HL-60 (cell line): ENCODE data around the gene TMTC2.

Source experiments
- DNase-seq, 2 experiments: peaks; one replicate each; pipeline ENCODE4 v3.0.0-alpha.2; 2010 to 2020; ENCODE audit warnings: low read depth in 1 of 2, low spot score in 1 of 2
- H3K27ac ChIP-seq: fragments of 250-450 bp; sonication (Bioruptor Pico); replicated peaks from 2 replicates; pipeline ENCODE4 v1.5.1; 2020; ENCODE audit warnings: mild to moderate bottlenecking, moderate library complexity
- H3K27me3 ChIP-seq: fragments of 250-450 bp; sonication (Bioruptor Pico); 2 replicates; pipeline ENCODE4 v1.5.1; 2021; ENCODE audit warnings: mild to moderate bottlenecking, moderate library complexity; ENCODE audit not compliant: insufficient read depth, poor library complexity, severe bottlenecking
- H3K4me3 ChIP-seq: replicated peaks from 2 replicates; pipeline ENCODE4 v1.5.1; 2011; ENCODE audit warnings: mild to moderate bottlenecking, control low read depth, low read length; ENCODE audit not compliant: insufficient read depth
- GABPA ChIP-seq: IDR thresholded peaks from 2 replicates; pipeline ENCODE4 v1.6.1; 2012; ENCODE audit warnings: low read depth
- POLR2AphosphoS5 ChIP-seq: IDR thresholded peaks from 2 replicates; pipeline ENCODE4 v1.6.1; 2012; ENCODE audit warnings: low read depth
- SPI1 ChIP-seq: IDR thresholded peaks from 2 replicates; pipeline ENCODE4 v1.6.1; 2012; ENCODE audit warnings: low read depth, mild to moderate bottlenecking, borderline replicate concordance
- TF ChIP-seq, protein P1 (sequence below): IDR thresholded peaks from one replicate; pipeline ENCODE4 v1.5.1; 2011; ENCODE audit warnings: low read length, control low read depth, inconsistent platforms; ENCODE audit not compliant: insufficient read depth
- TF ChIP-seq, protein P2 (sequence below): IDR thresholded peaks from 2 replicates; pipeline ENCODE4 v1.6.1; 2012; ENCODE audit warnings: low read depth; ENCODE audit not compliant: insufficient replicate concordance

Gene TMTC2

DNA sequence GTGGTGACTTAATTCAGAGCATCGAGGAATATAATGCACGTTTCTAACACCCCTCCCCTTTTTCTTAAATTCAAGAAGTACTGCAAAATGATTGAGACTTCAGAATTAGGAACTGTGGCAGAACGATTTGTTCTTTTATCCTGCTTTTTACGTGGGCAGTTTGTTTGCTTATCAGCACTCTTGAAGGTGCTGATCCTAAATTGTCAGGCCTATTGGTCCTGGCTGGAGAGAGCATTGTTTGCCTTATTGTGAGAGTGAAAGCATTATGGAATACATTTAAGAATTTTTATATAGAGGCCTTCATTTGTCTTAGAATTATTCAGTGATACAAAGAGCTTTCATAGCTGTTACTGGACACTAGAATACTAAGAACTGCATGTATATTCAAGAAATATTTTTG is 59.1 kb downstream of the TMTC2 start:
- DNase-seq = no peak
- H3K27me3 ChIP-seq = no peaks in the 10 kb centered on the region
- H3K27ac ChIP-seq = no peak overlapping the region
- H3K4me3 ChIP-seq = no peak overlapping the region
- TF ChIP-seq GABPA = no peak
- TF ChIP-seq, protein P1, sequence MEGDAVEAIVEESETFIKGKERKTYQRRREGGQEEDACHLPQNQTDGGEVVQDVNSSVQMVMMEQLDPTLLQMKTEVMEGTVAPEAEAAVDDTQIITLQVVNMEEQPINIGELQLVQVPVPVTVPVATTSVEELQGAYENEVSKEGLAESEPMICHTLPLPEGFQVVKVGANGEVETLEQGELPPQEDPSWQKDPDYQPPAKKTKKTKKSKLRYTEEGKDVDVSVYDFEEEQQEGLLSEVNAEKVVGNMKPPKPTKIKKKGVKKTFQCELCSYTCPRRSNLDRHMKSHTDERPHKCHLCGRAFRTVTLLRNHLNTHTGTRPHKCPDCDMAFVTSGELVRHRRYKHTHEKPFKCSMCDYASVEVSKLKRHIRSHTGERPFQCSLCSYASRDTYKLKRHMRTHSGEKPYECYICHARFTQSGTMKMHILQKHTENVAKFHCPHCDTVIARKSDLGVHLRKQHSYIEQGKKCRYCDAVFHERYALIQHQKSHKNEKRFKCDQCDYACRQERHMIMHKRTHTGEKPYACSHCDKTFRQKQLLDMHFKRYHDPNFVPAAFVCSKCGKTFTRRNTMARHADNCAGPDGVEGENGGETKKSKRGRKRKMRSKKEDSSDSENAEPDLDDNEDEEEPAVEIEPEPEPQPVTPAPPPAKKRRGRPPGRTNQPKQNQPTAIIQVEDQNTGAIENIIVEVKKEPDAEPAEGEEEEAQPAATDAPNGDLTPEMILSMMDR = no peak
- TF ChIP-seq SPI1 = no peak
- TF ChIP-seq, protein P2, sequence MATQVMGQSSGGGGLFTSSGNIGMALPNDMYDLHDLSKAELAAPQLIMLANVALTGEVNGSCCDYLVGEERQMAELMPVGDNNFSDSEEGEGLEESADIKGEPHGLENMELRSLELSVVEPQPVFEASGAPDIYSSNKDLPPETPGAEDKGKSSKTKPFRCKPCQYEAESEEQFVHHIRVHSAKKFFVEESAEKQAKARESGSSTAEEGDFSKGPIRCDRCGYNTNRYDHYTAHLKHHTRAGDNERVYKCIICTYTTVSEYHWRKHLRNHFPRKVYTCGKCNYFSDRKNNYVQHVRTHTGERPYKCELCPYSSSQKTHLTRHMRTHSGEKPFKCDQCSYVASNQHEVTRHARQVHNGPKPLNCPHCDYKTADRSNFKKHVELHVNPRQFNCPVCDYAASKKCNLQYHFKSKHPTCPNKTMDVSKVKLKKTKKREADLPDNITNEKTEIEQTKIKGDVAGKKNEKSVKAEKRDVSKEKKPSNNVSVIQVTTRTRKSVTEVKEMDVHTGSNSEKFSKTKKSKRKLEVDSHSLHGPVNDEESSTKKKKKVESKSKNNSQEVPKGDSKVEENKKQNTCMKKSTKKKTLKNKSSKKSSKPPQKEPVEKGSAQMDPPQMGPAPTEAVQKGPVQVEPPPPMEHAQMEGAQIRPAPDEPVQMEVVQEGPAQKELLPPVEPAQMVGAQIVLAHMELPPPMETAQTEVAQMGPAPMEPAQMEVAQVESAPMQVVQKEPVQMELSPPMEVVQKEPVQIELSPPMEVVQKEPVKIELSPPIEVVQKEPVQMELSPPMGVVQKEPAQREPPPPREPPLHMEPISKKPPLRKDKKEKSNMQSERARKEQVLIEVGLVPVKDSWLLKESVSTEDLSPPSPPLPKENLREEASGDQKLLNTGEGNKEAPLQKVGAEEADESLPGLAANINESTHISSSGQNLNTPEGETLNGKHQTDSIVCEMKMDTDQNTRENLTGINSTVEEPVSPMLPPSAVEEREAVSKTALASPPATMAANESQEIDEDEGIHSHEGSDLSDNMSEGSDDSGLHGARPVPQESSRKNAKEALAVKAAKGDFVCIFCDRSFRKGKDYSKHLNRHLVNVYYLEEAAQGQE = no peak
- TF ChIP-seq POLR2AphosphoS5 = no peak

DNA sequence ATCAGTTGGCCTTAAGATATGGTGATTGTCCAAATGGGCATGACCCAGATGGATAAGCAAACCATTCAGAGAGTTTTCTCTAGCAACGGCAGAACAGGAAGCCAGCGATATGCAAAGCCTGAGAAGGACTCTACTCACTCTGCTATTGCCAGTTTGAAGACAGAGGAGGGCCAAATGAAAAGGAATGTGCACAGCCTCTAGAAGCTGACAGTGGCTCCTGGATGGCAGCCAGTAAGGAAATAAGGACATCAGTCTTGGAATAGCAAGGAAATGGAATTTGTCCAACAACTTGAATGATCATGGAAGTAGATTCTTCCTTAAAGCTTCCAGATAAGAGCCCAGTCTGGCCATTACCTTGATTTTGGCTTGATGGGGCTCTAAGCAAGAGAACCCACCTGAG is 60.0 kb downstream of the TMTC2 start:
- no peaks in the 10 kb centered on the region for H3K27me3 ChIP-seq
- no peak overlapping the region for H3K4me3 ChIP-seq
- DNase-seq = no peak
- H3K27ac ChIP-seq = no peak overlapping the region
- TF ChIP-seq POLR2AphosphoS5 (no peak), SPI1 (no peak), GABPA (no peak)
- TF ChIP-seq, protein P2 = no peak
- TF ChIP-seq, protein P1 = no peak

DNA sequence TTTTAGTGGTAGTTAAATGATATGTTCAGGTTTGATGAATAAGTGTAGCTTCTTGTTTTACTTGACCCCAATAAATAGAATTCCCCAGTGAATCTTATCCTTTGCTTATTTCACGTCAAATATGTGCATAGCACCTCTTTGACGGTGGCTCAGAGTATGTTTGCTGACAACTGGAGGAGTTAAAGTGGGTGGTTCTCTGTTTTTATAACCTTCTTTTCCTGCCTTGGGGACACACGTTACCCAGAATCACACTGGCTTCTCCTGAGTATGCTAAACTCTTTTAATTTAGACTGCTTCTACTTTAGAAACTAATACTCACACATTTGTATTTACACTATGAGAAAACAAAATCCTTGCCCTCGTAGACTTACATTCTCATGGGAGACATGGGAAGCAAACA is 62.3 kb downstream of the TMTC2 start:
- H3K27me3 ChIP-seq = no peaks in the 10 kb centered on the region
- DNase-seq = no peak
- no peak overlapping the region for H3K4me3 ChIP-seq
- TF ChIP-seq, protein P2 = no peak
- no peak for TF ChIP-seq POLR2AphosphoS5
- TF ChIP-seq GABPA = no peak
- TF ChIP-seq, protein P1 = no peak
- no peak for TF ChIP-seq SPI1
- no peak overlapping the region for H3K27ac ChIP-seq
